ENCODE data around the gene ZNF438. TPM values are rescaled to one million over a fixed set of nuclear protein-coding genes. Genes with fewer than 3 reads are reported as not detected.
"Not testable (repeated sequence)": the region's sequence is repeated elsewhere in the genome, so short reads cannot be mapped to it uniquely, and the experiment has no call there.

The ZNF438 gene
- total and polyA plus RNA-seq, 8 donors: 9.6 to 20.1 (median 10.7) TPM

DNA sequence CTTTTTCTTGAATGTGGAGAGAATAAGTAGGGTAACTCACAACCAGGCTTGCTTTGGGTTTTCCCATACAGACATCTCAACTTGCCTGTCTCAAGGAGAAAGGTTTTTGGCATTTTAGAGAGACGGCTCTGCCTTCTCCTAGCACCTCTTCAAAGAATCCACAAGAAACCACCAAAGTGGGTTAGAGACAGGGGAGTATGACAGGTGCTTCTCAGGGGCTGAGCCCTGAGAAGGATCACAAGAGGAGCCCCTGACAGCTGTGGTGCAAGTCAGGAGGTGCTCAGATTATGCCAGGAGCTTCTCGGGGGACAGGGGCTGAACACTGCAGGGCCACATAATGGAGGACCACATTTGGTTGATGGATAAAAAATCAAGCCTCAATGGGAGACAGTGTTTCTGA, 231.3 kb downstream of the ZNF438 start:
- intact Hi-C loops (cut with DNase I): no loop called here
- H3K36me3 ChIP-seq: no peaks in the 10 kb centered on the region
- DNase-seq (no peak), ATAC-seq (no peak)
- H3K27me3 ChIP-seq: no peaks in the 10 kb centered on the region
- H3K4me3 ChIP-seq: no peak overlapping the region
- H3K27ac ChIP-seq: no peak overlapping the region
- no peaks in the 10 kb centered on the region for H3K9me3 ChIP-seq
- TF ChIP-seq, protein P1, sequence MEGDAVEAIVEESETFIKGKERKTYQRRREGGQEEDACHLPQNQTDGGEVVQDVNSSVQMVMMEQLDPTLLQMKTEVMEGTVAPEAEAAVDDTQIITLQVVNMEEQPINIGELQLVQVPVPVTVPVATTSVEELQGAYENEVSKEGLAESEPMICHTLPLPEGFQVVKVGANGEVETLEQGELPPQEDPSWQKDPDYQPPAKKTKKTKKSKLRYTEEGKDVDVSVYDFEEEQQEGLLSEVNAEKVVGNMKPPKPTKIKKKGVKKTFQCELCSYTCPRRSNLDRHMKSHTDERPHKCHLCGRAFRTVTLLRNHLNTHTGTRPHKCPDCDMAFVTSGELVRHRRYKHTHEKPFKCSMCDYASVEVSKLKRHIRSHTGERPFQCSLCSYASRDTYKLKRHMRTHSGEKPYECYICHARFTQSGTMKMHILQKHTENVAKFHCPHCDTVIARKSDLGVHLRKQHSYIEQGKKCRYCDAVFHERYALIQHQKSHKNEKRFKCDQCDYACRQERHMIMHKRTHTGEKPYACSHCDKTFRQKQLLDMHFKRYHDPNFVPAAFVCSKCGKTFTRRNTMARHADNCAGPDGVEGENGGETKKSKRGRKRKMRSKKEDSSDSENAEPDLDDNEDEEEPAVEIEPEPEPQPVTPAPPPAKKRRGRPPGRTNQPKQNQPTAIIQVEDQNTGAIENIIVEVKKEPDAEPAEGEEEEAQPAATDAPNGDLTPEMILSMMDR (IDR thresholded peaks at IDR 0.05): no peak
- H3K4me1 ChIP-seq: no peaks in the 10 kb centered on the region

DNA sequence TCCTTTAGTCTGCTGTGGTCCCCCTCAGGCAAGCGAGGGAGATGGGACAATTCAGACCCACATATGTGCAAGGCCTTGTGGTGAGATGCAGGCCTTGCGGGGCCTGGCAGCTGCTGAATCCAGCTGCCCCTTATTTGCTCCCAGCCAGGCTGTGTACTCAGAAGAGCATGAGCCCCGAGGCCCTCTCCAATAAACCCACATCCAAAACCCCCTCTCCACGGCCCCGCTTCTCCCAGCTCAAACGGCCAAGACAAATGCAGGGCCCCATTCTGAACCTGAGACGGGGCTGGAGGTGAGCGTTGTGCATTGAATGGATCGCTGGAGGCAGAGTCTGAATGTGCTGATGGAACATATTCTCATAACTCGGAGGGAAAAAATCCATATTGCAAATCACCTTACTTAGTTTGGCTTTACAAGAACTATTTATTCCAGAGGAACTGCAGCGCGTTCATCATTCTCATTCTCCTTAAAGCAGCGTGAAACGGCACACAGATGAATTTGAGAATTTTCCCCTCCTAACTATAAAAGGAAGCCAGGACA, 232.9 kb downstream of the ZNF438 start:
- TF ChIP-seq, protein P1 (IDR thresholded peaks at IDR 0.05): no peak
- DNase-seq (no peak), ATAC-seq (no peak)
- no peak overlapping the region for H3K4me3 ChIP-seq
- no peak overlapping the region for H3K27ac ChIP-seq
- H3K9me3 ChIP-seq: no peaks in the 10 kb centered on the region
- intact Hi-C loops (cut with DNase I): no loop called here
- H3K4me1 ChIP-seq: no peaks in the 10 kb centered on the region
- H3K27me3 ChIP-seq: no peaks in the 10 kb centered on the region
- no peaks in the 10 kb centered on the region for H3K36me3 ChIP-seq

GRCh38 chr10:30795024-30795423, 236.6 kb downstream of the ZNF438 start:
- H3K27me3 ChIP-seq; H3K9me3 ChIP-seq; H3K27ac ChIP-seq; H3K36me3 ChIP-seq; intact Hi-C loops (cut with DNase I); H3K4me3 ChIP-seq; H3K4me1 ChIP-seq; DNase-seq; ATAC-seq: not testable (repeated sequence)

All from left lung (tissue), 10 donors.